OCI-LY7 (cell line): ENCODE results near the gene POU6F2. TPM values are rescaled to one million over a fixed set of nuclear protein-coding genes. Genes with fewer than 3 reads are reported as not detected.

Experiments used
- BruUV-seq: library from RNA; stranded (reverse); fragments of 400-500 nt; replicated peaks from 2 replicates; lab custom pipeline; 2021; lab: Mats Ljungman, UMichigan
- CTCF ChIA-PET: fragments of 300-600 bp; sonication (Branson Sonifier 250); formaldehyde crosslinking; loops from one replicate; lab custom pipeline; 2022; ENCODE audit warnings: antibody characterized with exemption; ENCODE audit not compliant: unreplicated experiment; lab: Charles Lee
- POLR2A ChIA-PET: fragments of 300-600 bp; sonication (Branson Sonifier 250); formaldehyde crosslinking; loops from one replicate; lab custom pipeline; 2022; ENCODE audit warnings: antibody characterized with exemption; lab: Charles Lee
- DNase-seq: peaks from one replicate; pipeline ENCODE4 v3.0.0-alpha.2; 2015; ENCODE audit warnings: low spot score
- H2AFZ ChIP-seq: fragments of 200-600 bp; sonication (generic), shearing (Covaris generic); 2 replicates; pipeline ENCODE4 v1.6.1; 2014; ENCODE audit warnings: mild to moderate bottlenecking, antibody characterized with exemption, low read length, moderate library complexity
- H3K27ac ChIP-seq: fragments of 200-600 bp; sonication (generic); 2 replicates; pipeline ENCODE4 v1.5.1; 2014; ENCODE audit warnings: mixed run types, low read depth, mild to moderate bottlenecking, moderate library complexity, low read length, inconsistent platforms; ENCODE audit not compliant: poor library complexity, severe bottlenecking
- H3K36me3 ChIP-seq: fragments of 200-600 bp; sonication (generic); 2 replicates; pipeline ENCODE4 v1.6.1; 2014; ENCODE audit warnings: mild to moderate bottlenecking, antibody characterized with exemption, low read length, moderate library complexity, mixed read lengths; ENCODE audit not compliant: insufficient read depth
- H3K4me1 ChIP-seq: fragments of 200-600 bp; sonication (generic); 2 replicates; pipeline ENCODE4 v1.5.1; 2014; ENCODE audit warnings: mild to moderate bottlenecking, low read length; ENCODE audit not compliant: insufficient read depth, poor library complexity, severe bottlenecking
- H3K4me2 ChIP-seq: fragments of 200-600 bp; sonication (generic); 2 replicates; pipeline ENCODE4 v1.6.1; 2014; ENCODE audit warnings: mild to moderate bottlenecking, low read length
- H3K4me3 ChIP-seq: fragments of 200-600 bp; sonication (generic); 2 replicates; pipeline ENCODE4 v1.5.1; 2014; ENCODE audit warnings: mild to moderate bottlenecking, low read depth, low read length; ENCODE audit not compliant: poor library complexity, severe bottlenecking
- H3K79me2 ChIP-seq: fragments of 200-600 bp; sonication (generic); 2 replicates; pipeline ENCODE4 v1.6.1; 2016; ENCODE audit warnings: low read depth, mild to moderate bottlenecking, low read length, moderate library complexity, mixed read lengths; ENCODE audit not compliant: insufficient read depth
- H3K9me2 ChIP-seq: fragments of 200-600 bp; sonication (generic); 2 replicates; pipeline ENCODE4 v1.6.1; 2016; ENCODE audit warnings: mild to moderate bottlenecking, low read length, mixed read lengths; ENCODE audit not compliant: insufficient read depth
- H3K9me3 ChIP-seq: fragments of 200-600 bp; sonication (generic); 2 replicates; pipeline ENCODE4 v1.6.1; 2014; ENCODE audit warnings: mild to moderate bottlenecking, mixed run types, low read length, mixed read lengths
- H4K20me1 ChIP-seq: fragments of 200-600 bp; sonication (generic); 2 replicates; pipeline ENCODE4 v1.6.1; 2014; ENCODE audit warnings: mild to moderate bottlenecking, antibody characterized with exemption, low read length, moderate library complexity, mixed read lengths; ENCODE audit not compliant: insufficient read depth
- CTCF ChIP-seq: fragments of 200-600 bp; sonication (generic); conservative IDR thresholded peaks from 2 replicates; pipeline ENCODE4 v1.5.1; 2014; ENCODE audit warnings: mild to moderate bottlenecking, antibody characterized with exemption, low read length, moderate library complexity, mixed read lengths
- EZH2phosphoT487 ChIP-seq: fragments of 200-600 bp; sonication (generic); IDR thresholded peaks from 2 replicates; pipeline ENCODE4 v1.6.1; 2018; ENCODE audit warnings: low read depth, borderline replicate concordance, mild to moderate bottlenecking, mixed run types, antibody characterized with exemption, low read length, moderate library complexity, mixed read lengths
- intact Hi-C: fragments of 100-400 bp; cut with micrococcal nuclease; formaldehyde crosslinking; loops from one replicate; pipeline ENCODE4 v1.10.0; 2022; ENCODE audit not compliant: unreplicated experiment
- total RNA-seq, 2 experiments: library from RNA; depleted of rRNA in 1 of 2; stranded (reverse); fragments of >200 nt in 1 of 2; shearing (Covaris generic) in 1 of 2; gene quantifications; 2 replicates each; pipeline ENCODE4 v1.2.3, GENCODE V29; 2014 to 2022

Gene POU6F2
- total RNA-seq, 2 experiments from 2014 or later, result 0.40 TPM; not detected in 1

DNA sequence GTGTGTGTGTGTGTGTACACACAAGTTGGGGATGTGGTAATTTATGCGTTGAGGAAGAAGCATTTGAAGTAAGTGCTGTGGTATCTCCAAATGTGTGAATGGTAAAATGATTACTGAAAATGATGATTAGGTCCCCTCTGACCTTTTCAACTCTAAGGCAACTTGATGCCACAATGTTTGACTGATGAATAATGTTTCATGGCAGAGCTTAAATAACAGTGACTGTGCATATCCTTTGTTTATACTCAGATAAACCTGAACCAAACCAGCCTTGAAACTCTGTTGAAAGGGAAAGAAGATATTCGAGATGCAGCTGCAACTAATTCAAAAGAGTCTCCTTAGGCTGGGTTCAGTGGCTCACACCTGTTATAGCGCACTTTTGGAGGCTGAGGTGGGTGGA is 523.6 kb downstream of the POU6F2 start:
- Histone ChIP-seq H3K9me2 (no peaks in the 10 kb centered on the region; the same call in 1 of the 2 replicates), H2AFZ (no peak overlapping the region), H4K20me1 (no peaks in the 10 kb centered on the region), H3K79me2 (no peaks in the 10 kb centered on the region), H3K4me1 (no peaks in the 10 kb centered on the region), H3K36me3 (no peaks in the 10 kb centered on the region), H3K4me3 (no peak overlapping the region), H3K27ac (no peak overlapping the region), H3K4me2 (no peak overlapping the region), H3K9me3 (no peaks in the 10 kb centered on the region)
- no peak for DNase-seq
- ChIA-PET CTCF (no interaction called here), POLR2A (interaction anchor here (0.8 to 1.0 kb wide), 2 partner anchors 11 to 44 kb away, joined by 4 read pairs; no protein-coding TSS in a partner anchor)
- BruUV-seq, result no TSS peak
- TF ChIP-seq CTCF, result no peak
- no peak for TF ChIP-seq EZH2phosphoT487
- intact Hi-C loops, result no loop called here

DNA sequence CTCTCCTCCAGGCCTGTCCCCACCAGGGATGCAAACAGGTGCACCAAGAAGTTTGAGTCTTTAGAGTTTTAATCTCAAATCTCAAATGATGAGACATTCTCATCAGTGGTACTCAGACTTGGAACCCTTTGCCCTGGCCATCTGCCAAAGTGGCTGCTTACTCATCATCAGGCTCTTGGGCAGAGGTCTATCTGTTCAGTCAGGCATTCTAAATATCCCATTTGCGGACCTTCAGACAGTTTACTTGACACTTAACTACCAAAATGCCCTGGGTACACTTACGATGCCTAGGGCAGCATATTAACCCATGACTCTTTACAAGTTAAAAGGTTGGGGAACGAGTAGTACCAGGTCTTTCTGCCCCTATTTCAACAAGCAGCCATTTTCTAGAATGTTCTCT is 527.3 kb downstream of the POU6F2 start:
- Histone ChIP-seq H3K4me2 (no peak overlapping the region), H3K9me3 (no peaks in the 10 kb centered on the region), H2AFZ (no peak overlapping the region), H3K4me3 (no peak overlapping the region), H3K4me1 (no peaks in the 10 kb centered on the region), H4K20me1 (no peaks in the 10 kb centered on the region), H3K79me2 (no peaks in the 10 kb centered on the region), H3K36me3 (no peaks in the 10 kb centered on the region), H3K27ac (no peak overlapping the region), H3K9me2 (no peaks in the 10 kb centered on the region; the same call in 1 of the 2 replicates)
- no peak for DNase-seq
- intact Hi-C loops, result no loop called here
- CTCF ChIA-PET, result no interaction called here
- POLR2A ChIA-PET, result no interaction called here
- no TSS peak for BruUV-seq
- TF ChIP-seq CTCF (no peak), EZH2phosphoT487 (no peak)

GRCh38 chr7:39507866-39508551 is 530.3 kb downstream of the POU6F2 start:
- no peak for DNase-seq
- Histone ChIP-seq H3K4me3 (no peak overlapping the region), H3K27ac (no peak overlapping the region), H4K20me1 (no peaks in the 10 kb centered on the region), H3K79me2 (no peaks in the 10 kb centered on the region), H2AFZ (no peak overlapping the region), H3K4me1 (no peaks in the 10 kb centered on the region), H3K9me2 (no peaks in the 10 kb centered on the region), H3K4me2 (no peak overlapping the region), H3K36me3 (no peaks in the 10 kb centered on the region), H3K9me3 (no peaks in the 10 kb centered on the region)
- ChIA-PET POLR2A (no interaction called here), CTCF (no interaction called here)
- BruUV-seq, result no TSS peak
- TF ChIP-seq EZH2phosphoT487 (no peak), CTCF (no peak)
- intact Hi-C loops, result no loop called here
